Neural crest cell (in vitro differentiated cells): ENCODE results near the gene TAS2R8. TPM values are rescaled to one million over a fixed set of nuclear protein-coding genes. Genes with fewer than 3 reads are reported as not detected.

ENCODE experiments used
- DNase-seq: peaks from one replicate; pipeline ENCODE4 v3.0.0; 2021; ENCODE audit warnings: low read depth, mixed read lengths, low spot score
- H3K27ac Mint-ChIP-seq: one replicate; pipeline ENCODE4 v1.8.0; 2021; ENCODE audit warnings: mild to moderate bottlenecking, mixed read lengths; ENCODE audit not compliant: unreplicated experiment
- H3K27me3 Mint-ChIP-seq: 2 replicates; pipeline ENCODE4 v1.8.0; 2021; ENCODE audit warnings: low read depth, mild to moderate bottlenecking, mixed read lengths
- H3K36me3 Mint-ChIP-seq: 2 replicates; pipeline ENCODE4 v1.8.0; 2021; ENCODE audit warnings: low read depth, mild to moderate bottlenecking, mixed read lengths
- H3K4me1 Mint-ChIP-seq: 2 replicates; pipeline ENCODE4 v1.8.0; 2021; ENCODE audit warnings: mixed read lengths
- H3K4me3 Mint-ChIP-seq: one replicate; pipeline ENCODE4 v1.8.0; 2021; ENCODE audit warnings: mild to moderate bottlenecking, mixed read lengths
- H3K9me3 Mint-ChIP-seq: 2 replicates; pipeline ENCODE4 v1.8.0; 2021; ENCODE audit warnings: mixed read lengths
- CTCF ChIP-seq: fragments of 200-600 bp; sonication (generic); conservative IDR thresholded peaks from 2 replicates; pipeline ENCODE4 v1.5.0; 2021; ENCODE audit warnings: antibody characterized with exemption, mild to moderate bottlenecking
- total RNA-seq: library from RNA; stranded (reverse); gene quantifications from 2 replicates; pipeline ENCODE4 v1.2.1, GENCODE V29; 2021

TAS2R8 gene
- total RNA-seq, 1 donor from 2014 or later: not detected

- TF ChIP-seq CTCF: no peak
- H3K9me3 Mint-ChIP-seq: peaks cover 6% of the 10 kb centered on the region
Observed at GRCh38 chr12:10756194-10756593, 50.9 kb downstream of the TAS2R8 start.

More at GRCh38 chr12:10756194-10756593, 50.9 kb downstream of the TAS2R8 start:
- Mint-ChIP-seq H3K4me1 (no peaks in the 10 kb centered on the region), H3K27ac (no peak overlapping the region), H3K4me3 (no peak overlapping the region), H3K27me3 (peaks cover 43% of the 10 kb centered on the region), H3K36me3 (peaks cover 2% of the 10 kb centered on the region)
- DNase-seq: no peak

Other genes starting within 250 kb of the TAS2R8 start
- gene MAGOHB, start 193.7 kb downstream of the TAS2R8 start, total RNA-seq: 51.6 and 56.5 TPM in 2 replicates
- gene STYK1, start 133.2 kb downstream of the TAS2R8 start, total RNA-seq: not detected in 2 replicates
- gene YBX3, start 84.0 kb downstream of the TAS2R8 start, total RNA-seq: 86.8 and 90.4 TPM in 2 replicates
- 0.21 TPM in 1 of 2 replicates, not detected in the other for gene TAS2R7, start 4.7 kb downstream of the TAS2R8 start, total RNA-seq
- gene TAS2R9, start 2.9 kb upstream of the TAS2R8 start, total RNA-seq: 0.39 TPM in 1 of 2 replicates, not detected in the other
- 1.1 and 1.2 TPM in 2 replicates for gene TAS2R10, start 19.1 kb upstream of the TAS2R8 start, total RNA-seq
- gene PRR4, start 42.2 kb upstream of the TAS2R8 start, total RNA-seq: 3.3 and 6.9 TPM in 2 replicates
- 17.4 and 21.1 TPM in 2 replicates for gene PRH1, start 77.0 kb upstream of the TAS2R8 start, total RNA-seq
- 1.0 and 1.1 TPM in 2 replicates for gene TAS2R13, start 102.3 kb upstream of the TAS2R8 start, total RNA-seq
- not detected in 2 replicates for gene PRH2, start 122.0 kb upstream of the TAS2R8 start, total RNA-seq
- 1.7 and 2.1 TPM in 2 replicates for gene TAS2R14, start 132.0 kb upstream of the TAS2R8 start, total RNA-seq
- gene TAS2R50, start 179.6 kb upstream of the TAS2R8 start, total RNA-seq: 1.0 and 1.3 TPM in 2 replicates
- gene TAS2R20, start 191.0 kb upstream of the TAS2R8 start, total RNA-seq: 1.1 TPM in 2 replicates
- gene TAS2R19, start 215.3 kb upstream of the TAS2R8 start, total RNA-seq: 2.8 and 3.3 TPM in 2 replicates
- 2.1 and 2.5 TPM in 2 replicates for gene TAS2R31, start 224.1 kb upstream of the TAS2R8 start, total RNA-seq